Inflammatory macrophage (primary cell): Measurements from ENCODE around the gene TOPORS.

ENCODE experiments used
- DNase-seq, 2 donors: peaks; one replicate each; pipeline ENCODE4 v3.0.0-alpha.2; 2020 to 2022

TOPORS gene

DNA sequence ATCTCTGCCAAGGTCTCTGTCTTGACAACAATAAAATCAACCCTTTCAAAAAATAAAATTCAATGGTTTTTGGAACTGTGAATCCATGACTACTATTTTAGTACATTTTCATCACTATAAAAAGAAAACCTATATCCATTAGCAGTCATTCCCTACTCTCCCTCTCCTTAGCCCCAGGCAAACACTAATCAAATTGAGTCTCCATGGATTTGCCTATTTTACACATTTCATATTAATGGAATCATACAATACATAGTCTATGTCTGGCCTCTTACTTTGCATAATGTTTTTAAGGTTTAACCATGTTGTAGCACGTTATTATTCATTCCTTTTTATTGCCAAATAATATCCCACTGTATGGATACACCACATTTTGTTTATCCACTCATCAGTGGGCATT is 50.5 kb downstream of the TOPORS start:
- no peak for DNase-seq

DNA sequence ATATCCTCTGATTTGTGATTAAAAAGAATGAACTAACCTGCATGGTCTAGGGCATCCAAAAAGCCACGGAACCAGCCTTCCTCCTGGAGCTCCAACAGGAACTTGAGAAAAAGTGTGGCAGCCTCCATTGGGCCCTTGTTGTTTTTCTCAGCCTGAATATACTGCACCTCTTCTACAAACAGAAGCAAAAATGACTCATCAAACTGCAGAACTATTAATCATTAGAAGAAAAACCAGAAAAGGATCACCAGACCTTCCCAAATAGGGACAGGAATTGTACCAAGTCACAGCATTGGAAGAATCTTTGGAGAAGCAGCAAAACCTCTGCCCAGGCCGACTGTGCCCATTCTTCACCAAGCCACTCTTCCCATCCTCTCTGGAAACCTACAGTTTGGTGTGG is 51.6 kb downstream of the TOPORS start:
- DNase-seq, result no peak

DNA sequence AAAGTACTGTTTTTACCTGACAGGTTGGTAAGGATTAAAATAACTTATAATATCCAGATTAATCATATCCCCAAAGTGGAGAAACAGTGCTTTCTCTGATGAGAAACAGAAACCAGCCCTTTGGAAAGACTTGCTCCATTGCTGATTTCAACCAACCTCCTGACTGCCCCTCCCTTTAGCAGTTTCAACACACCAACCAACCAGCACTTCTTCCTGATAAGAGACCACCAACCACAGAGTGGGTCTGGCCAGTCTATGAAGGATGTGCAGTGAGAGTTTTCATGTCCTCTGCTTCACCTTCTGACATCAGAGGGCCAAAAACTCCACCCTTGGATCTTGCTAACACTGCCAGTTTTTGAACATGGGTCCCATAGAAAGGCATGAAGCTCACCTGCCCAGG is 54.5 kb downstream of the TOPORS start:
- DNase-seq, result no peak

DNA sequence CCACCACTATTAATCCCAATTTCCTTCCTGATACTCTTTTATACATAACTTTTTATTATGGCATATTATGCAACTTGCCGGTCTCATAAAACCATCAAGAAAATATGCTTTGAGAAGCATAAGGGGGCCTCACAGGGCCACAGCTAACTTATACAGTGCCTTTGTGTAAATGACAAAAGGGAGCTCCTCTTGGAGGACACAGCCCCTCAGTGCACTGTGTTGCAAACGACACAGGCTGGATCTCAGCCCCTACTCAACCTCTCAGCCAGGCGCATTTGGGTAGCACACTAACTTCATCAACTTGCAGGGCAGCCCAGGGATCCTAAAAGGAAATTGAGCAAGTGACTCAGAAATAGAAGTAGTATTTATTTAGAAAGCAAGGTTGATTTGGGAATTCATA is 61.8 kb downstream of the TOPORS start:
- no peak for DNase-seq
